ENCODE results near the gene COX7A1.

DNA sequence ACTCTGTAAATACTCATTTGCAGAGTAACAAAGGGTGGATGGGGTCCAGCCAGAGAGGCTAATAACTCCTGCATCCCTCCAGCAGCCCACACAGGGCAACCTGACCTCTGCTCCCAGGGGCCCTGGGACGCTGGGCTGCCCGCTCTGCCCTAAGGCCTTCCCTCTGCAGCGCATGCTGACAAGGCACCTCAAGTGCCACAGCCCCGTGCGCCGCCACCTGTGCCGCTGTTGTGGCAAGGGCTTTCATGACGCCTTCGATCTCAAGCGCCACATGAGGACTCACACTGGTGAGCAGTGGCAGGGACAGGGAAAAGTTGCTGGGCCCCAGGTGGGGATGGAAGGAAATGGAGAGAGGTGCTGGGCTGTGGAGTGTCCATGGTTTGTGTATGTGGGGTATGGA is 39.6 kb downstream of the COX7A1 start:
- TF ChIP-seq POLR2AphosphoS5 (IDR thresholded peaks at IDR 0.05; ENCODE audit: low read depth, low read length) = no peak
- TF ChIP-seq POLR2A (IDR thresholded peaks at IDR 0.05; ENCODE audit: low read depth, low read length) = no peak
- no peak for TF ChIP-seq TAF1 (IDR thresholded peaks at IDR 0.05; ENCODE audit: low read depth, low read length)
- TF ChIP-seq SPI1 (IDR thresholded peaks at IDR 0.05; ENCODE audit: low read depth, low read length) = no peak

Measured in GM12891 (cell line).